Fibroblast of lung (primary cell): ENCODE data around the gene ZNF805. TPM values are rescaled to one million over a fixed set of nuclear protein-coding genes. Genes with fewer than 3 reads are reported as not detected.

ENCODE experiments used
- DNase-seq, 2 donors: peaks; one replicate each; pipeline versions ENCODE4 v3.0.0 to v3.0.0-alpha.2; 2010; ENCODE audit warnings: low read depth in 2 of 2
- H2AFZ ChIP-seq: 2 replicates; pipeline ENCODE4 v1.5.1; 2012; ENCODE audit warnings: low read length, control low read depth, inconsistent platforms
- H3K27ac ChIP-seq: 2 replicates; pipeline ENCODE4 v1.5.1; 2011; ENCODE audit warnings: low read length, control low read depth; ENCODE audit not compliant: insufficient read depth
- H3K27me3 ChIP-seq: 2 replicates; pipeline ENCODE4 v1.5.1; 2011; ENCODE audit warnings: mild to moderate bottlenecking, low read length; ENCODE audit not compliant: control insufficient read depth, insufficient read depth
- H3K36me3 ChIP-seq: 2 replicates; pipeline ENCODE4 v1.5.1; 2011; ENCODE audit warnings: low read length; ENCODE audit not compliant: control insufficient read depth, insufficient read depth
- H3K4me1 ChIP-seq: 2 replicates; pipeline ENCODE4 v1.5.1; 2011; ENCODE audit warnings: low read length; ENCODE audit not compliant: control insufficient read depth, insufficient read depth; ENCODE audit errors: extremely low read depth
- H3K4me2 ChIP-seq: 2 replicates; pipeline ENCODE4 v1.5.1; 2011; ENCODE audit warnings: low read length, control low read depth; ENCODE audit not compliant: insufficient read depth; ENCODE audit errors: extremely low read depth
- H3K4me3 ChIP-seq, 4 experiments: fragments of 200-600 bp in 1 of 4; sonication (generic) in 1 of 4; replicated peaks in 1 of 4; 2 replicates each; pipeline ENCODE4 v1.5.1; 2011 to 2016; ENCODE audit warnings: low read length in 4 of 4, low read depth in 3 of 4, mild to moderate bottlenecking in 3 of 4, control low read depth in 2 of 4, inconsistent platforms in 1 of 4, mixed read lengths in 1 of 4; ENCODE audit not compliant: insufficient read depth in 1 of 4; ENCODE audit errors: control extremely low read depth in 1 of 4
- H3K79me2 ChIP-seq: 2 replicates; pipeline ENCODE4 v1.5.1; 2012; ENCODE audit warnings: mild to moderate bottlenecking, low read length, inconsistent platforms; ENCODE audit not compliant: control insufficient read depth, insufficient read depth
- H3K9ac ChIP-seq: 2 replicates; pipeline ENCODE4 v1.5.1; 2011; ENCODE audit warnings: mild to moderate bottlenecking, low read length, control low read depth; ENCODE audit not compliant: insufficient read depth
- H3K9me3 ChIP-seq: 2 replicates; pipeline ENCODE4 v1.5.1; 2012; ENCODE audit warnings: low read depth, low read length; ENCODE audit not compliant: control insufficient read depth, insufficient read depth
- H4K20me1 ChIP-seq: 2 replicates; pipeline ENCODE4 v1.5.1; 2011; ENCODE audit warnings: low read length; ENCODE audit not compliant: control insufficient read depth, insufficient read depth; ENCODE audit errors: extremely low read depth
- CTCF ChIP-seq, 2 donors: IDR thresholded peaks in 1 of 2; conservative IDR thresholded peaks in 1 of 2; 1 replicate in 1 of 2; 2 replicates in 1 of 2; pipeline ENCODE4 v1.5.1; 2011 to 2012; ENCODE audit warnings: low read length in 2 of 2, control low read depth in 1 of 2, inconsistent platforms in 1 of 2, low read depth in 1 of 2, mild to moderate bottlenecking in 1 of 2
- EZH2 ChIP-seq: IDR thresholded peaks from 2 replicates; pipeline ENCODE4 v1.5.1; 2012; ENCODE audit warnings: low read length, control low read depth, mild to moderate bottlenecking; ENCODE audit errors: missing control alignments
- polyA plus RNA-seq, 2 donors: library from polyadenylated mRNA; depleted of rRNA in 1 of 2; stranded (reverse) in 1 of 2; unstranded in 1 of 2; fragments of >200 nt; gene quantifications; 2 replicates each; pipeline ENCODE4 v1.2.1, GENCODE V29; 2011 to 2012; ENCODE audit warnings: missing spikeins in 1 of 2
- total RNA-seq: library from RNA; depleted of rRNA; stranded (reverse); fragments of >200 nt; gene quantifications from 2 replicates; pipeline ENCODE4 v1.2.1, GENCODE V29; 2014

Gene ZNF805
- total and polyA plus RNA-seq, 2 donors (not counting 1 experiment from before 2014, with no cell fraction given): 8.1 to 40.6 TPM

- Histone ChIP-seq H3K9ac (no peak overlapping the region), H2AFZ (no peak overlapping the region), H3K36me3 (peaks cover 12% of the 10 kb centered on the region), H3K9me3 (no peaks in the 10 kb centered on the region), H4K20me1 (no peaks in the 10 kb centered on the region), H3K27me3 (no peaks in the 10 kb centered on the region), H3K27ac (no peak overlapping the region), H3K4me1 (peaks cover 8% of the 10 kb centered on the region), H3K4me3 (no peak overlapping the region), H3K4me2 (no peak overlapping the region), H3K79me2 (peaks cover 35% of the 10 kb centered on the region)
- TF ChIP-seq EZH2 (no peak), CTCF (conservative IDR thresholded peaks at IDR 0.05 in 1 of 2, IDR thresholded peaks at IDR 0.05 in 1 of 2; ENCODE audit: low read depth in 1 of 2, low read length in 2 of 2) (no peak)
- DNase-seq: no peak
Measured at GRCh38 chr19:57244513-57244912, 4.1 kb downstream of the ZNF805 start.

- Histone ChIP-seq H3K27me3 (no peaks in the 10 kb centered on the region), H3K4me1 (peaks cover 8% of the 10 kb centered on the region), H3K9me3 (no peaks in the 10 kb centered on the region), H3K79me2 (peaks cover 35% of the 10 kb centered on the region), H4K20me1 (no peaks in the 10 kb centered on the region), H3K9ac (no peak overlapping the region), H2AFZ (no peak overlapping the region), H3K4me3 (no peak overlapping the region), H3K4me2 (no peak overlapping the region), H3K36me3 (peaks cover 12% of the 10 kb centered on the region), H3K27ac (no peak overlapping the region)
- TF ChIP-seq EZH2: no peak
- TF ChIP-seq CTCF (conservative IDR thresholded peaks at IDR 0.05 in 1 of 2, IDR thresholded peaks at IDR 0.05 in 1 of 2; ENCODE audit: low read depth in 1 of 2, low read length in 2 of 2): no peak
- DNase-seq: no peak
Measured at GRCh38 chr19:57245066-57245465, 4.6 kb downstream of the ZNF805 start.

- Histone ChIP-seq H3K36me3 (peaks cover 12% of the 10 kb centered on the region), H3K9ac (no peak overlapping the region), H2AFZ (no peak overlapping the region), H3K4me3 (no peak overlapping the region), H3K27me3 (no peaks in the 10 kb centered on the region), H4K20me1 (no peaks in the 10 kb centered on the region), H3K79me2 (peaks cover 30% of the 10 kb centered on the region), H3K4me2 (no peak overlapping the region), H3K27ac (no peak overlapping the region), H3K9me3 (no peaks in the 10 kb centered on the region), H3K4me1 (peaks cover 8% of the 10 kb centered on the region)
- DNase-seq: no peak
- TF ChIP-seq EZH2: no peak
- TF ChIP-seq CTCF (conservative IDR thresholded peaks at IDR 0.05 in 1 of 2, IDR thresholded peaks at IDR 0.05 in 1 of 2; ENCODE audit: low read depth in 1 of 2, low read length in 2 of 2): no peak
Measured at GRCh38 chr19:57245959-57246358, 5.5 kb downstream of the ZNF805 start.
